CD8-positive, alpha-beta memory T cell (primary cell): ENCODE results near the gene HSF2BP. TPM values are rescaled to one million over a fixed set of nuclear protein-coding genes. Genes with fewer than 3 reads are reported as not detected.
"Not testable (repeated sequence)": the region's sequence is repeated elsewhere in the genome, so short reads cannot be mapped to it uniquely, and the experiment has no call there.

Source experiments
- CTCF ChIA-PET: fragments of 350-600 bp; sonication (Branson Sonifier 250); formaldehyde crosslinking; loops from one replicate; lab custom pipeline; 2021; ENCODE audit warnings: antibody characterized with exemption; lab: Charles Lee
- POLR2A ChIA-PET: fragments of 350-600 bp; sonication (Branson Sonifier 250); formaldehyde crosslinking; loops from one replicate; lab custom pipeline; 2021; ENCODE audit warnings: antibody characterized with exemption; lab: Charles Lee
- DNase-seq, 5 donors: peaks; one replicate each; pipeline versions ENCODE4 v3.0.0 to v3.0.0-alpha.2; 2020 to 2022; ENCODE audit warnings: mixed read lengths in 1 of 5
- H3K27ac ChIP-seq: one replicate; pipeline ENCODE4 v1.7.0; 2013; ENCODE audit warnings: low read depth, mild to moderate bottlenecking, low read length, moderate library complexity
- H3K27me3 ChIP-seq: 2 replicates; pipeline ENCODE4 v1.7.0; 2013; ENCODE audit warnings: low read length, mild to moderate bottlenecking; ENCODE audit not compliant: insufficient read depth, poor library complexity, severe bottlenecking
- H3K36me3 ChIP-seq: 2 replicates; pipeline ENCODE4 v1.7.0; 2013; ENCODE audit warnings: mild to moderate bottlenecking, low read length, moderate library complexity; ENCODE audit not compliant: insufficient read depth
- H3K4me1 ChIP-seq: 2 replicates; pipeline ENCODE4 v1.7.0; 2013; ENCODE audit warnings: mild to moderate bottlenecking, low read length, moderate library complexity; ENCODE audit not compliant: insufficient read depth
- H3K4me3 ChIP-seq: 2 replicates; pipeline ENCODE4 v1.7.0; 2013; ENCODE audit warnings: mild to moderate bottlenecking, low read length
- H3K9me3 ChIP-seq: 2 replicates; pipeline ENCODE4 v1.7.0; 2013; ENCODE audit warnings: mild to moderate bottlenecking, low read length
- H3K27ac Mint-ChIP-seq, 8 donors: one replicate each; pipeline ENCODE4 v1.8.0; 2020 to 2021; ENCODE audit warnings: mixed read lengths in 8 of 8, mild to moderate bottlenecking in 6 of 8, inconsistent platforms in 3 of 8, moderate library complexity in 3 of 8
- H3K27me3 Mint-ChIP-seq, 2 donors: one replicate each; pipeline ENCODE4 v1.8.0; 2020 to 2021; ENCODE audit warnings: mixed read lengths in 2 of 2, mild to moderate bottlenecking in 1 of 2, moderate library complexity in 1 of 2
- H3K36me3 Mint-ChIP-seq, 3 donors: one replicate each; pipeline ENCODE4 v1.8.0; 2020 to 2021; ENCODE audit warnings: mixed read lengths in 3 of 3, inconsistent platforms in 1 of 3, mild to moderate bottlenecking in 1 of 3
- H3K4me1 Mint-ChIP-seq, 3 donors: one replicate each; pipeline ENCODE4 v1.8.0; 2020 to 2021; ENCODE audit warnings: mixed read lengths in 3 of 3, inconsistent platforms in 1 of 3, mild to moderate bottlenecking in 1 of 3
- H3K4me3 Mint-ChIP-seq, 7 donors: one replicate each; pipeline ENCODE4 v1.8.0; 2020 to 2021; ENCODE audit warnings: mixed read lengths in 7 of 7, mild to moderate bottlenecking in 6 of 7, moderate library complexity in 4 of 7, inconsistent platforms in 2 of 7
- H3K9me3 Mint-ChIP-seq, 5 donors: one replicate each; pipeline ENCODE4 v1.8.0; 2020 to 2022; ENCODE audit warnings: mixed read lengths in 5 of 5, mild to moderate bottlenecking in 3 of 5, moderate library complexity in 2 of 5, inconsistent platforms in 1 of 5
- polyA plus RNA-seq: library from polyadenylated mRNA; unstranded; fragments of 300-500 nt; fragmentation: Illumina TruSeq; gene quantifications from one replicate; pipeline ENCODE4 v1.2.3, GENCODE V29; 2021
- total RNA-seq, 2 experiments: library from RNA; stranded (reverse); gene quantifications; one replicate each; pipeline ENCODE4 v1.2.3, GENCODE V29; 2021

The HSF2BP gene
- total and polyA plus RNA-seq, 3 experiments from 2014 or later: 0.28 to 1.4 (median 0.53) TPM

- DNase-seq: no peak
- H3K27me3 Mint-ChIP-seq: no peaks in the 10 kb centered on the region
- Histone ChIP-seq H3K9me3 (no peaks in the 10 kb centered on the region), H3K4me3 (no peak overlapping the region), H3K27me3 (no peaks in the 10 kb centered on the region), H3K4me1 (no peaks in the 10 kb centered on the region), H3K36me3 (peaks cover 56% of the 10 kb centered on the region), H3K27ac (no peak overlapping the region)
- peaks cover 0 to 6% (median 5%) of the 10 kb centered on the region in 3 donors for H3K4me1 Mint-ChIP-seq
- H3K9me3 Mint-ChIP-seq: no peaks in the 10 kb centered on the region
- ChIA-PET CTCF (no interaction called here), POLR2A (no interaction called here)
- peak overlapping the region in 2 of 8 donors; percentile 33 to 61 for H3K27ac Mint-ChIP-seq
- H3K4me3 Mint-ChIP-seq: no peak overlapping the region
- peaks cover 24 to 82% (median 28%) of the 10 kb centered on the region in 3 donors for H3K36me3 Mint-ChIP-seq
Measured at GRCh38 chr21:43684424-43684823, 25.1 kb upstream of the HSF2BP start.

GRCh38 chr21:43681650-43682049, 22.4 kb upstream of the HSF2BP start:
- Histone ChIP-seq H3K9me3 (no peaks in the 10 kb centered on the region), H3K4me1 (no peaks in the 10 kb centered on the region), H3K27me3 (no peaks in the 10 kb centered on the region), H3K27ac (no peak overlapping the region), H3K36me3 (peaks cover 40% of the 10 kb centered on the region), H3K4me3 (no peak overlapping the region)
- Mint-ChIP-seq H3K9me3 (no peaks in the 10 kb centered on the region), H3K36me3 (peaks cover 18 to 82% (median 27%) of the 10 kb centered on the region in 3 donors), H3K4me3 (no peak overlapping the region), H3K27ac (no peak overlapping the region), H3K4me1 (peaks cover 9 to 14% (median 10%) of the 10 kb centered on the region in 3 donors), H3K27me3 (no peaks in the 10 kb centered on the region)
- POLR2A ChIA-PET: no interaction called here
- CTCF ChIA-PET: no interaction called here
- no peak for DNase-seq

GRCh38 chr21:43680421-43680820, 21.1 kb upstream of the HSF2BP start:
- POLR2A ChIA-PET: interaction anchor here (0.7 kb wide), 1 partner anchor 1078 kb away, joined by 5 read pairs; no protein-coding TSS in a partner anchor
- H3K4me1 ChIP-seq, CTCF ChIA-PET, H3K9me3 ChIP-seq, DNase-seq, H3K9me3 Mint-ChIP-seq, H3K27me3 Mint-ChIP-seq, H3K27me3 ChIP-seq, H3K27ac Mint-ChIP-seq, H3K27ac ChIP-seq, H3K4me3 ChIP-seq, H3K4me3 Mint-ChIP-seq: not testable (repeated sequence)
- Mint-ChIP-seq H3K4me1 (peaks cover 9 to 14% (median 10%) of the 10 kb centered on the region in 3 donors), H3K36me3 (peaks cover 17 to 82% (median 22%) of the 10 kb centered on the region in 3 donors)
- peaks cover 40% of the 10 kb centered on the region for H3K36me3 ChIP-seq

GRCh38 chr21:43679951-43680350, 20.7 kb upstream of the HSF2BP start:
- Histone ChIP-seq H3K4me3 (no peak overlapping the region), H3K9me3 (no peaks in the 10 kb centered on the region), H3K4me1 (no peaks in the 10 kb centered on the region), H3K27ac (no peak overlapping the region), H3K36me3 (peaks cover 41% of the 10 kb centered on the region), H3K27me3 (no peaks in the 10 kb centered on the region)
- Mint-ChIP-seq H3K4me1 (peaks cover 10 to 14% (median 11%) of the 10 kb centered on the region in 3 donors), H3K36me3 (peaks cover 13 to 82% (median 18%) of the 10 kb centered on the region in 3 donors), H3K27ac (peak overlapping the region in 3 of 8 donors; percentile 51 to 75 (median 66)), H3K9me3 (no peaks in the 10 kb centered on the region), H3K4me3 (no peak overlapping the region), H3K27me3 (no peaks in the 10 kb centered on the region)
- no peak for DNase-seq
- CTCF ChIA-PET: no interaction called here
- POLR2A ChIA-PET: no interaction called here

- Histone ChIP-seq H3K9me3 (no peaks in the 10 kb centered on the region), H3K36me3 (peaks cover 27% of the 10 kb centered on the region), H3K4me1 (no peaks in the 10 kb centered on the region), H3K27ac (no peak overlapping the region), H3K27me3 (no peaks in the 10 kb centered on the region), H3K4me3 (no peak overlapping the region)
- Mint-ChIP-seq H3K36me3 (peaks cover 7 to 85% (median 15%) of the 10 kb centered on the region in 3 donors), H3K27me3 (no peaks in the 10 kb centered on the region), H3K4me3 (no peak overlapping the region), H3K9me3 (no peaks in the 10 kb centered on the region), H3K27ac (no peak overlapping the region), H3K4me1 (peaks cover 10 to 14% (median 11%) of the 10 kb centered on the region in 3 donors)
- POLR2A ChIA-PET: no interaction called here
- DNase-seq: no peak
- CTCF ChIA-PET: interaction anchor here (1.0 kb wide), 1 partner anchor 24 kb away, joined by 4 read pairs; no protein-coding TSS in a partner anchor
Measured at GRCh38 chr21:43676391-43676790, 17.1 kb upstream of the HSF2BP start.

DNA sequence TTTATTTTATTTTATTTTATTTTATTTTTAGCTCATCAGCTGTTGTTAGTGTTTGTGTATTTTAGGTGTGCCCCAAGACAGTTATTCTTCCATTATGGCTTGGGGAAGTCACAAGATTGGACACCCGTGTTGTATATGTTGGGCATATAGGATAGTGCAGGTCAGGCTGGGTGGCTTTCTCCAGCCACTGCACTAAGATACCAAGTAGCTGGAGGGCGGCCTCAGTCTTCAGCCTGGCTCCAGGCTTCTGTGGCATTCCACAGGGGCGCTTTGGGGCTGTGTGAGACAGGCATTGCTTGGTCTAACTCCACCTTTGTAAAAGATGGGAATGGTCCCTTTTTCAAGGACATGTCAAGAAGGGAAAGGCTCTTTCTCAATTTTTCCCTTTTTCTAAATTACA, 16.6 kb upstream of the HSF2BP start:
- POLR2A ChIA-PET: no interaction called here
- no peak overlapping the region for H3K27ac Mint-ChIP-seq
- H3K36me3 Mint-ChIP-seq: peaks cover 7 to 87% (median 15%) of the 10 kb centered on the region in 3 donors
- Histone ChIP-seq H3K9me3 (no peaks in the 10 kb centered on the region), H3K4me1 (no peaks in the 10 kb centered on the region), H3K4me3 (no peak overlapping the region), H3K27me3 (no peaks in the 10 kb centered on the region), H3K36me3 (peaks cover 30% of the 10 kb centered on the region), H3K27ac (no peak overlapping the region)
- CTCF ChIA-PET: interaction anchor here (1.0 kb wide), 1 partner anchor 24 kb away, joined by 4 read pairs; no protein-coding TSS in a partner anchor
- H3K27me3 Mint-ChIP-seq: no peaks in the 10 kb centered on the region
- no peaks in the 10 kb centered on the region for H3K9me3 Mint-ChIP-seq
- H3K4me3 Mint-ChIP-seq: no peak overlapping the region
- peaks cover 10 to 14% (median 11%) of the 10 kb centered on the region in 3 donors for H3K4me1 Mint-ChIP-seq
- DNase-seq: no peak

- ChIA-PET CTCF (no interaction called here), POLR2A (no interaction called here)
- H3K4me3 Mint-ChIP-seq: peak overlapping the region in 1 of 7 donors; percentile 11
- peak overlapping the region in 1 of 8 donors; percentile 83 for H3K27ac Mint-ChIP-seq
- Histone ChIP-seq H3K9me3 (no peaks in the 10 kb centered on the region), H3K4me3 (no peak overlapping the region), H3K27me3 (no peaks in the 10 kb centered on the region), H3K4me1 (peaks cover 7% of the 10 kb centered on the region), H3K27ac (no peak overlapping the region), H3K36me3 (peaks cover 16% of the 10 kb centered on the region)
- peaks cover 5 to 72% (median 18%) of the 10 kb centered on the region in 3 donors for H3K36me3 Mint-ChIP-seq
- no peaks in the 10 kb centered on the region for H3K9me3 Mint-ChIP-seq
- H3K27me3 Mint-ChIP-seq: no peaks in the 10 kb centered on the region
- peaks cover 20 to 36% (median 30%) of the 10 kb centered on the region in 3 donors for H3K4me1 Mint-ChIP-seq
- DNase-seq: no peak
Measured at GRCh38 chr21:43669828-43670605, 10.7 kb upstream of the HSF2BP start.
